ENCODE results near the gene SLC2A13. TPM values are rescaled to one million over a fixed set of nuclear protein-coding genes. Genes with fewer than 3 reads are reported as not detected.

SLC2A13 gene
- total RNA-seq = 10 to 100 TPM; 22.7 to 85.5 TPM
- 10 to 100 TPM; 21.1 to 34.5 TPM for polyA plus RNA-seq (ENCODE audit: insufficient read length in 2 of 2)
- long read RNA-seq, donor 1, full-length matches to known transcripts = 6 of 6 reads
- long read RNA-seq, donor 1, partial matches to known transcripts = 0 of 6 reads
- long read RNA-seq, donor 1, other reads (novel, unspliced or antisense) = 0 of 6 reads
- long read RNA-seq, donor 2, full-length matches to known transcripts = 3 of 3 reads
- long read RNA-seq, donor 2, partial matches to known transcripts = 0 of 3 reads
- long read RNA-seq, donor 2, other reads (novel, unspliced or antisense) = 0 of 3 reads
- long read RNA-seq, donor 3, full-length matches to known transcripts = 3 of 3 reads
- long read RNA-seq, donor 3, partial matches to known transcripts = 0 of 3 reads
- long read RNA-seq, donor 3, other reads (novel, unspliced or antisense) = 0 of 3 reads
- long read RNA-seq, donor 4, partial matches to known transcripts = 0 of 1 reads
- long read RNA-seq, donor 4, other reads (novel, unspliced or antisense) = 0 of 1 reads

DNA sequence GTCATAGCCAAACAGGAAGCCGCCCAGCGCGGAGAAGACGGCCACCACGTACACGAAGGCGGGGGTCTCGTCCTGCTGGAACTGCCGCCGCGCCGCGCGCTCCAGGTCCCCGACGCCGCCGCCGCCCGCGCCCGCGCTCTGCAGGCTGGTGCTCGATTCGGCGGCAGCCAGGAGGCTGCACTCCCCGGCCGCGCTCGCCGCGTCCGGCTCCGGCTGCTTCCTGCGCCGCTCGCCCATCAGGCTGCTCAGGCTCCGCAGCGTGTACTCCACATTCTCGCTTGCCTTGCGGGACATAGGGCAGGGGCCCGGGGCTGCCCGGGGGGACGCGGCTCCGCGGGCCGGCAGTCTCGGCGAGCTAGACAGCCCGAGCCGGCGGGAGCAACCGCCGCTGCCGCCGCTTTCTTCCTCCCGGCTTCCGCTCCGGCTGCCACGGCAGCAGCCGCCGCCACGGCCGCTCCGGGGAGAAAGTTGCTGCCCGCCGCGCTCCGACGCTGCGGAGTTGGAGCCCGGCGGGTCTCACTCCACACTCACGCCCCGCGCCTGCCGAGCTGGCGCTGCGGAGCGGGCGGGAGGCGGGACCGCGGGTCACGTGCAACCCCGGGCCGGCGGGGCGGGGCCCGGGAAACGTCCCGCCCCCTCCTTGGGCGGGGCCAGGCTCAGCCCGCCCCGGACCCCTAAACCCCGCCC is at the start of gene SLC2A13:
SLC2A13 (minus strand) TSS at position 567 of the 687 bp plus-strand sequence; CDS start at position 294, 273 bp downstream.
- Histone ChIP-seq H3K9me3 (ENCODE audit: control insufficient read depth, insufficient read depth, low read length) (no peaks in the 10 kb centered on the region), H3K27me3 (ENCODE audit: control insufficient read depth, insufficient read depth, low read length) (no peaks in the 10 kb centered on the region), H3K4me1 (ENCODE audit: control insufficient read depth, insufficient read depth, low read length) (peaks cover 9% of the 10 kb centered on the region), H3K4me3 (ENCODE audit: low read depth, low read length) (peak within 1 kb of the TSS; percentile 52), H3K36me3 (ENCODE audit: control insufficient read depth, insufficient read depth, low read length) (no peaks in the 10 kb centered on the region), H3K27ac (ENCODE audit: low read depth, low read length) (no peak within 1 kb of the TSS)
- under 1% methylated on average over 97 of the region's 97 CpGs for WGBS (ENCODE audit: insufficient coverage)
- peak in 5 of 6 donors; percentile 59 to 91 (median 72) for DNase-seq (ENCODE audit: low read depth in 4 of 6, low spot score in 6 of 6)

DNA sequence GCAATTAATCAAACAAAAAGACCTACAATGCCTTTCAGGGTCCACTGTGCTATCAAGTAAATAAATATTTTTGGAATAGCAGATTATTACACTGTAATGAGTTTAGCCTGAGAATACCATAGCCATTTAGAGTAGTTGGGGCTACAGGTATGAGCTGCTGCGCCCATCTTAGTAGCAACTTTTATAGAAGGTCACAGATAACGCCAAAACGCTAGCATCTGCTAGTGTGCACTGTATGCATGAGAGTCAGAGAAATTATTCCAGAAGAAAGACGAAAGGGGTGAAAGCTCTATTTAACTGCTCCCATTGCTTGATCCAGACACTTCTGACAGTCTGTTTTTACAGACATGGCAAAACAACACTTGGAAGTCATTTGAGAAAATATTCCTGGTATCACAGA is 48.5 kb upstream of the SLC2A13 start:
- DNase-seq (ENCODE audit: low read depth in 4 of 6, low spot score in 6 of 6) = no peak
- no peak overlapping the region for H3K4me3 ChIP-seq (ENCODE audit: low read depth, low read length)
- no peaks in the 10 kb centered on the region for H3K27me3 ChIP-seq (ENCODE audit: control insufficient read depth, insufficient read depth, low read length)
- H3K27ac ChIP-seq (ENCODE audit: low read depth, low read length) = no peak overlapping the region
- WGBS (ENCODE audit: insufficient coverage) = 93% methylated on average over 3 of the region's 4 CpGs
- H3K36me3 ChIP-seq (ENCODE audit: control insufficient read depth, insufficient read depth, low read length) = no peaks in the 10 kb centered on the region
- H3K9me3 ChIP-seq (ENCODE audit: control insufficient read depth, insufficient read depth, low read length) = no peaks in the 10 kb centered on the region
- H3K4me1 ChIP-seq (ENCODE audit: control insufficient read depth, insufficient read depth, low read length) = no peaks in the 10 kb centered on the region

DNA sequence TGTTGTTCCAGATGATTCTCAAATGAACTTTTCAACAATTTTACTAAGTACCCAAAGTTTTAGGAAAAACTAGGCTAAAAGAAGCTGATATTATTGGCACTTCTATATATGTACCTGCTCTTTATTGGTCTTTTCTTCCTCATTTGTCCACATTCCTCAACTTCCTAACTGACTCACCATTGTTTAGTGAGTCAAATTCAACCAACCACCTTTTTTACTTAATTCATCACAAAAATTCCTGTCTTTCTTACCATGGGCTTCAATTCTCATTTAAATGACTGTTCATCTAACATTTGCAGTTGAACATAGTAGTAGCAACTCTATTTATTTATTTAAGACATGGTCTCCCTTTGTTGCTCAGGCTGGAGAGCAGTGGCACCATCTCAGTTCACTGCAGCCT is 47.6 kb upstream of the SLC2A13 start:
- Histone ChIP-seq H3K36me3 (ENCODE audit: control insufficient read depth, insufficient read depth, low read length) (no peaks in the 10 kb centered on the region), H3K27me3 (ENCODE audit: control insufficient read depth, insufficient read depth, low read length) (no peaks in the 10 kb centered on the region), H3K4me1 (ENCODE audit: control insufficient read depth, insufficient read depth, low read length) (no peaks in the 10 kb centered on the region), H3K9me3 (ENCODE audit: control insufficient read depth, insufficient read depth, low read length) (no peaks in the 10 kb centered on the region), H3K27ac (ENCODE audit: low read depth, low read length) (no peak overlapping the region), H3K4me3 (ENCODE audit: low read depth, low read length) (no peak overlapping the region)
- no peak for DNase-seq (ENCODE audit: low read depth in 4 of 6, low spot score in 6 of 6)

DNA sequence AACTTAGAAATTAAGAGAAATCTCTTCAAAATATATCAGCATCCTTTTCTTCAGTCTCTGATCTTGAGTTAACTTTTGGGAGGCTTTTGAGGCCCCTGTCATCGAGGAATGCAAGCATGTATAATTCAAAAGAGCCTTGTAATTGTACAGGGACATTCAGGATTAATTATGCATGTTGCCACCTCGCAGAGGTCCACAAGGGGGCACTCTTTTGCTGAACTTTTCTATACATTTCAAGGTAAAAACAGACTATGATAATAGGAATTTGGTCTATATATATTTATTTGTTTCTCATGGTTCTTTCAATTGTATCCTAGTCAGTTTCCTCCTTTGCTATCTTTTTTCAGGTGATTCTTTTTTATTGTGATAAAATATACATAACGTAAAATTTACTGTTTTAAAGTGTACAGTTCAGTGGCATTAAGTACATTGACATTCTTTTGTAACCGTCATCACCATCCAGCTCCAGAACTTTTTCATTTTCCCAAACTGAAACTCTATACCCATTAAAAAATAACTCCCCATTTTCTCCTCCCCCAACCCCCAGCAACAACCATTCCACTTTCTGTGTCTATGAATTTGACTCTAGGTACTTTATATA is 47.0 kb upstream of the SLC2A13 start:
- Histone ChIP-seq H3K27me3 (ENCODE audit: control insufficient read depth, insufficient read depth, low read length) (no peaks in the 10 kb centered on the region), H3K27ac (ENCODE audit: low read depth, low read length) (no peak overlapping the region), H3K4me3 (ENCODE audit: low read depth, low read length) (no peak overlapping the region), H3K4me1 (ENCODE audit: control insufficient read depth, insufficient read depth, low read length) (no peaks in the 10 kb centered on the region), H3K9me3 (ENCODE audit: control insufficient read depth, insufficient read depth, low read length) (no peaks in the 10 kb centered on the region), H3K36me3 (ENCODE audit: control insufficient read depth, insufficient read depth, low read length) (no peaks in the 10 kb centered on the region)
- WGBS (ENCODE audit: insufficient coverage) = no CpG with 5 or more reads among the region's 4 CpGs
- DNase-seq (ENCODE audit: low read depth in 4 of 6, low spot score in 6 of 6) = peak in 2 of 6 donors; percentile 49 to 61

DNA sequence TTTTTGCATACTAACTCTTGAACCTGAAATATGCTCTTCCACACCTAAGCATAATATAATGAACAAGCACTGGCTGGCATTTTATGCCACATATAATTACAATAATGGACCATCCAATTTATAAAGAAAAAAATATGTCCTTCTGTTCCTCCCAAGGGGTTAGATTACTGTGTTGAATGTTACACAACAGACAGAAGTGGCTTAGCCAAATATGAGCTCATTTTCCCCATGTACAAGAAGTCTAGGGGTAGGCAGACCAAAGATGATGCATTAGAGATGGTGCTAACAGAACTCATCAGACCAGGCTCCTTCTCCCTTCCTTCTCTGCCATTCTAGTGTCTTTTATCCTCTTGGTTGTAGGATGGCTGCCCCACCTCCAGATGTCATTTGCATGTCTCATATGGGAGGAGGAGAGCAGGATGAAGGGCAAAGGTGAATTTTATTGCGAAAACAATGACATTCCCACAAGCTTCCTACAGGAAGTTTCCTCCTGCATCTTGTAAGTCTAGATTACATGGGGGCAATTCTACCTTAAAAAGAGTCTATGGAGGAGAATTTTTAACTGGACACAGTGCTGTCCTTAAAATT is 43.9 kb upstream of the SLC2A13 start:
- no peak overlapping the region for H3K27ac ChIP-seq (ENCODE audit: low read depth, low read length)
- H3K4me3 ChIP-seq (ENCODE audit: low read depth, low read length) = no peak overlapping the region
- H3K9me3 ChIP-seq (ENCODE audit: control insufficient read depth, insufficient read depth, low read length) = no peaks in the 10 kb centered on the region
- H3K27me3 ChIP-seq (ENCODE audit: control insufficient read depth, insufficient read depth, low read length) = no peaks in the 10 kb centered on the region
- no peak for DNase-seq (ENCODE audit: low read depth in 4 of 6, low spot score in 6 of 6)
- H3K36me3 ChIP-seq (ENCODE audit: control insufficient read depth, insufficient read depth, low read length) = no peaks in the 10 kb centered on the region
- no CpG with 5 or more reads among the region's 1 CpG for WGBS (ENCODE audit: insufficient coverage)
- H3K4me1 ChIP-seq (ENCODE audit: control insufficient read depth, insufficient read depth, low read length) = no peaks in the 10 kb centered on the region

DNA sequence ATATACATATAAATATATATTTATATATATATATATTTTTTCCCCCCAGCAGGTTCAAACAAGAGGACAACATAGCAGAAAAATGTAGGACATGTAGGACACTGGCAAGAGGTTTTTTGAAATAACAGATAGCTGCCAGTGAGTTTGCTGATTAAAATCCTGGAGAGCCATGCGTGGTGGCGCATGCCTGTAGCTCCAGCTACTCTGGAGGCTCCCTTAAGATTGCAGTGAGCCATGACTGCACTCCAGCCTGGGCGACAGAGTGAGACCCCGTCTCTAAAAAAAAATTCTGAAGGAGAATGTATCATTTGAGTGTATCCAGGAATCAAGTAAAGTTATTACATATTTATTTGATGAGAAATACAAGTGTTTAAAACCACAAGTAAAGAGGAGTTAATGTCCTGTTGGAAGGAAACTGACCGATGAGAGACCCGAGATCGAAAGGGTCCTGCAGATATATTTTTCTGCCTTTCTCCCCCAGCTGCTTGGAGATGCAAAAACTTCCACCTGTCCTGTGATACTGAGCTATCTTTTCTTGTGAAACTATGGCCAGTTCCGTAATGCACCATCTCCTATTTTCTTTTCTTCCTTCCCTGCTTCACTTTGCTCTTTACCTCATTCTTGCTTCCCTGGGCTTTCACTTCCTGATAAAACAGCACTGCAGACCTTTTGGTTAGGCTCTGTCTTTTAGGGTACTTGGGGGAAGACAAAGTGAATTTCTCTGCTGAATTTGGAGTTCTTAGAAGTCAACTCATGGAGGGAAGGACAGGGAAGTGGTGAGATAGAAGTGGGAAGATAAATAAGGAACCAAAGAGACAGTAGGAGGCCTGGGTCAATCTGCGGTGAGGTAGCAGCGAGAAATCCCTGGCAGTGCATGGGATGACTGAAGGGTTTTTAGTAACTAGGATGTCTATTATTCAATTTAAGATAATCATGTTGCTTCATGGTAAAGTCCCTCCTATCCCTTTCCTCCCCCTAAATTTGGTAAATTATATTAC is 41.2 kb upstream of the SLC2A13 start:
- Histone ChIP-seq H3K27me3 (ENCODE audit: control insufficient read depth, insufficient read depth, low read length) (no peaks in the 10 kb centered on the region), H3K36me3 (ENCODE audit: control insufficient read depth, insufficient read depth, low read length) (no peaks in the 10 kb centered on the region), H3K4me1 (ENCODE audit: control insufficient read depth, insufficient read depth, low read length) (no peaks in the 10 kb centered on the region), H3K4me3 (ENCODE audit: low read depth, low read length) (no peak overlapping the region), H3K27ac (ENCODE audit: low read depth, low read length) (no peak overlapping the region), H3K9me3 (ENCODE audit: control insufficient read depth, insufficient read depth, low read length) (no peaks in the 10 kb centered on the region)
- 78% methylated on average over 5 of the region's 10 CpGs for WGBS (ENCODE audit: insufficient coverage)
- DNase-seq (ENCODE audit: low read depth in 4 of 6, low spot score in 6 of 6) = peak in 1 of 6 donors; percentile 20

DNA sequence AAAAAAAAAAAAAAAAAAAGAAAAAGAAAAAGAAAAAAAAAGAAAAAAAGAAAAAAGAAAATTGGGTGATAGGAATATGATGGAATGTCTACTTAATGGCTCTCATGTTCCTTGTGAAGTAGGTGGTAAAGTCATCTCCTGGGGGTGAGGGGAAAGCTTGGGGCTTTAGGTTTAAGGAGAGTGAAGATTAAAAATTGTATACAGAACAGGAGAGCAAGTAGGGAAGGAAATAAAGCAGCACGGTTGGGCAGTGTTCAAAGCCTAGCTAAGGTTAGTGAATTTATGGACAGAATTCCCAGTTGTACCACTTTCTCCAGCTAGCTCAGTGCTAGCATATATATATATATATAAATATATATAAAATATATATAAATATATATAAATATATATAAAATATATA is 40.0 kb upstream of the SLC2A13 start:
- Histone ChIP-seq H3K27ac (ENCODE audit: low read depth, low read length) (no peak overlapping the region), H3K4me1 (ENCODE audit: control insufficient read depth, insufficient read depth, low read length) (no peaks in the 10 kb centered on the region), H3K27me3 (ENCODE audit: control insufficient read depth, insufficient read depth, low read length) (no peaks in the 10 kb centered on the region), H3K36me3 (ENCODE audit: control insufficient read depth, insufficient read depth, low read length) (no peaks in the 10 kb centered on the region), H3K4me3 (ENCODE audit: low read depth, low read length) (no peak overlapping the region), H3K9me3 (ENCODE audit: control insufficient read depth, insufficient read depth, low read length) (no peaks in the 10 kb centered on the region)
- DNase-seq (ENCODE audit: low read depth in 4 of 6, low spot score in 6 of 6) = peak in 1 of 6 donors; percentile 4
- no CpG with 5 or more reads among the region's 1 CpG for WGBS (ENCODE audit: insufficient coverage)

DNA sequence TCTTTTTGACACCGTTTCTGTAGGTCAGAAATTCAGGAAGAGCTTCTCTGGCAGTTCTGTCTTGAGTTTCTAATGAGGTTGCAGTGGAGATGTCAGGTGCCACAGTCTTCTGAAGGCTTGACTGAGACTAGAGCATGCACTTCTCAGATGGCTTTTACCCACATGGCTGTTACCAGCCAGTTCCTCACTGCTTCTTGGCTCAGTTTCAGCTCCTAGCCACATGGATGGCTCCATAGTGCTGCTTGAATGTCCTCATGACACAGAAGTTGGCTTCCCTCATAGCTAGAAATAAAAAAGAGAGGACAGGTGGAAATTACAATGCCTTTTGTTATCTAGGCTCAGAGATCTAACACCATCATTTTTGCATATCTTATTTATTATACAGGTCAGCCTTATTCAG is 38.1 kb upstream of the SLC2A13 start:
- Histone ChIP-seq H3K27me3 (ENCODE audit: control insufficient read depth, insufficient read depth, low read length) (no peaks in the 10 kb centered on the region), H3K4me1 (ENCODE audit: control insufficient read depth, insufficient read depth, low read length) (no peaks in the 10 kb centered on the region), H3K27ac (ENCODE audit: low read depth, low read length) (no peak overlapping the region), H3K9me3 (ENCODE audit: control insufficient read depth, insufficient read depth, low read length) (no peaks in the 10 kb centered on the region), H3K36me3 (ENCODE audit: control insufficient read depth, insufficient read depth, low read length) (no peaks in the 10 kb centered on the region), H3K4me3 (ENCODE audit: low read depth, low read length) (no peak overlapping the region)
- DNase-seq (ENCODE audit: low read depth in 4 of 6, low spot score in 6 of 6) = peak in 1 of 6 donors; percentile 4
- no CpG with 5 or more reads among the region's 1 CpG for WGBS (ENCODE audit: insufficient coverage)
